Measurements from ENCODE around the gene ELK3.
A peak's percentile ranks its signal among the peaks of the same experiment; 100 is the strongest.

The ELK3 gene

DNA sequence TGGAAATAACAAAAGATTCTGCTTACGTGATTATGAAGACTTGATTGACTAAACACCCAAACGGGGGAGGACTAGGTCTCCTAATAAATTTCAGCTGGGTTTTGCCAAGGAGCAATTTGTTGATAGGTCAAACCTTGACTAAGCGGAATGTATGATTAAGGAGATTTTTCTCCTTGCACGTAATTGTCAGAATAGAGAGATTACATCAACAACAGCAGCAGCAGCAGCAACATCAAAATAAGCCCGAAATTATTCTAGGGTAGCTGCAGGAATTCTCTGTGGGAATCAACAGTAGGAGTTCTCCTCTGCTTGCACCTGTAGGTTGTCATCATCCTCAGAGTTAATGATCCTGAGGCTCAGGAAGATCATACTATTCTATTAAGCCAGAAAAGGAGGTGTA, 10.2 kb downstream of the ELK3 start:
- Histone ChIP-seq H3K36me3 (ENCODE audit: insufficient read depth, low read length) (peaks cover 48% of the 10 kb centered on the region), H3K9me3 (replicated peaks; ENCODE audit: low read length) (no peaks in the 10 kb centered on the region), H3K9ac (ENCODE audit: low read depth, low read length) (no peak overlapping the region), H3K27me3 (ENCODE audit: control insufficient read depth, insufficient read depth, low read length) (no peaks in the 10 kb centered on the region), H3K4me1 (ENCODE audit: control insufficient read depth, insufficient read depth, low read length) (peaks cover 53% of the 10 kb centered on the region), H3K4me2 (ENCODE audit: low read length) (no peak overlapping the region), H3K4me3 (ENCODE audit: low read length) (no peak overlapping the region)

DNA sequence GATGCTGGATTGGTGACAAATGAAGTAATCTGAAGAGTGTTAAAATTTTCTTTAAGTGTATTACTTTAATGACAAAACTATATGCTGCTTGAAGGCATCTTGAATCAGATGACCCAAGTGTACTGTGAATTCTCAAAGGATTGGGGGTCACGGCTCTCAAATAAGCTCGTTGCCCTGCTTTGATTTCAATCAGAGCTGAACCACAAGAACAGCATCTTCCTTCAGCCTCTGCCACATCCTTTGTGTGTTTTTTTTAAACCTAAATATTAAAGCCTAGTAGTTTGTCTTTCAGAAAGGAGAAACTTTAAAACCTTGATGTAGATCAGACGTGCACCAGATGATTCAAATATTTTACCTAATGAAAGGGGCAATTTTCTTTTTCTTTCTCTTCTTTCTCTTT, 11.7 kb downstream of the ELK3 start:
- no peak overlapping the region for H3K9ac ChIP-seq (ENCODE audit: low read depth, low read length)
- no peak overlapping the region for H3K4me3 ChIP-seq (ENCODE audit: low read length)
- H3K4me1 ChIP-seq (ENCODE audit: control insufficient read depth, insufficient read depth, low read length), result peaks cover 53% of the 10 kb centered on the region
- H3K9me3 ChIP-seq (replicated peaks; ENCODE audit: low read length), result no peaks in the 10 kb centered on the region
- H3K36me3 ChIP-seq (ENCODE audit: insufficient read depth, low read length), result peaks cover 54% of the 10 kb centered on the region
- H3K4me2 ChIP-seq (ENCODE audit: low read length), result no peak overlapping the region
- no peaks in the 10 kb centered on the region for H3K27me3 ChIP-seq (ENCODE audit: control insufficient read depth, insufficient read depth, low read length)

DNA sequence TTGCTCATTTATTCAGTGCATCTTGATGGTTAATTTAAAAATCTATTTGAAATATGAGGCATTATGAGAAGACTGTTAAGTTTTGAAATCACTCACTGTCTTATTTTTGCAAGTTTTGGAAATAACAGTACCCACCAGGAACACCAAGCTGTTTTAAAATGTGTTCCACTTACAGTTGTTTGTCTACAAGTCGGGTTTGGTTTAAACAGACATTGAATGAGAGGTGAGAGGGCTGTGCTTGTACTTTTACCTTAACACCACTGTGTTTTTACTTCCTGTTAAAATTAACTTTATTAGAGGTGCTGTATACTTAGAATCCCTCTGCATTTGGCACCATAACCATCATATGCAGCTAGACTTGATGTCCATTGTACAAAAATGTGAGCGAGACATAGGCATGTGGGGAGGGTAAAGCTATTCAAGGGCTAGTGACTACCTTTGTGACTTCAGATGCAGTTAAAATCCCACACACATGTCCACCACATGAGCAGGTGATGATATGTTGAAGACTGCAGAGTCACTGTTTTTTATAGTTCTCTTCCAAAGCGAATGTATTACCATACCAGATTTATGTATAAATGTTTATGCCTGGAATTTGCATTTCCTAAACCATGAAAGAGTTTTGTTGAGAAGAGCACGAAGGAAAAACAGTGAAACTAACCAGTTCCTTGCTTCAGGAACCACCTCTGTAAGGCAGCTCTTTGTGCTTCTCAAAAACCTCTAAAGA, 12.9 kb downstream of the ELK3 start:
- H3K4me3 ChIP-seq (ENCODE audit: low read length), result no peak overlapping the region
- no peaks in the 10 kb centered on the region for H3K27me3 ChIP-seq (ENCODE audit: control insufficient read depth, insufficient read depth, low read length)
- H3K4me2 ChIP-seq (ENCODE audit: low read length), result no peak overlapping the region
- peaks cover 55% of the 10 kb centered on the region for H3K4me1 ChIP-seq (ENCODE audit: control insufficient read depth, insufficient read depth, low read length)
- H3K9ac ChIP-seq (ENCODE audit: low read depth, low read length), result no peak overlapping the region
- no peaks in the 10 kb centered on the region for H3K9me3 ChIP-seq (replicated peaks; ENCODE audit: low read length)
- peaks cover 51% of the 10 kb centered on the region for H3K36me3 ChIP-seq (ENCODE audit: insufficient read depth, low read length)

DNA sequence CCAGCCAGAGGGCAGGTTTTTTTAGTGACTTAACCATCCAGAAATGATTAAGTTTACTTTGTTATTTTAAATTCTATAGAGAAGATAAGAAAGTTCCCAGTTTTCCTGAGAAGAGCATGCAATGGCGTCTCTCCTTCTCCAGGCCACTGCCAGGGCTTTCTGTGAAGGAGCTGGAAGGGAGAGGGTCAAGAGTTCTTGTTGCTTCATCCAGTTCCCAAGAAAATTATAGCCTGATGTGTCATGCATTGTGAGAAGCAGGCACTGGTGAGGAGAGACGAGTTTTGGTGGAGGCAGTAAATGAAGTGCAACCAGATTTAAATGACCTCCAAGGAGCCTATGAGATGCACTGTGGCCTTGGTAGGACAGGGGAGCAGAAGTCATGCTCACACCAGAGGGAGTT, 14.2 kb downstream of the ELK3 start:
- H3K4me3 ChIP-seq (ENCODE audit: low read length), result peak overlapping the region; percentile 33
- peaks cover 53% of the 10 kb centered on the region for H3K36me3 ChIP-seq (ENCODE audit: insufficient read depth, low read length)
- H3K9ac ChIP-seq (ENCODE audit: low read depth, low read length), result peak overlapping the region; percentile 5
- no peaks in the 10 kb centered on the region for H3K27me3 ChIP-seq (ENCODE audit: control insufficient read depth, insufficient read depth, low read length)
- H3K4me1 ChIP-seq (ENCODE audit: control insufficient read depth, insufficient read depth, low read length), result peaks cover 67% of the 10 kb centered on the region
- no peaks in the 10 kb centered on the region for H3K9me3 ChIP-seq (replicated peaks; ENCODE audit: low read length)
- H3K4me2 ChIP-seq (ENCODE audit: low read length), result peak overlapping the region; percentile 57

DNA sequence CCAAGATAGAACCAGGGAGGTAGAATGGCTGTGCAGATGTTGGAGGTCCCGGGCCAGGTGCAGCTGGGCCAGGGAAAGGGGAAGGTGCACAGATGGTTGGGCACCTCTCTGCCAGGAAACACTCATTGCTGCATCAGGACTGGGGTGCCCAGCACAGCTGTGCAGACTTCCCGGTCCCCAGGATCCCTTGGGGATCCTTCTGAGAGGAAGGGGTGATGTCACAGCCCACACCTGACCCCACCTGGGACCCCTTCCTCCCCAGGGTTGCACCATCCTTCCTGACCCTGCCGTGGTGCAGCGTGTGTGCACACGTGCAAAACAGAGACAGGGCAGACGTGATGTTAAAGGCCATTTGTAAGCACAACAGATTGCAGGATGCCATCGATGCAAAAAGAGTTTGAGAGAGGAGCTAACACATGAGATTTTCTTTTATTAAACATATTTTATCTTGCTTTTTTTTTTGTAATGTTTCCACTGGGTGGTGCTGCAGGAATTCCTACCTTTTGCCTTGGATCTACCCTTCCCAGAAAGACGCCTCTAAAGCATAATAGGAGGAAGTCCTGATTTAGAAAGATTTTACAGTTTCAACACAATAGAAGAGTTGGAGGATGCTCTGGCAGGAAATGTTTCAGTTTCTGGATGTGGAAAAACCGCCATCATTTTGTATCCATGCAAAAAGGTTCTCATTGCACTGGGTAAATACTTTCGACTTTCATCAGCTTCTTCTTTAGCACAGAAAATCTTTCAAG, 14.8 kb downstream of the ELK3 start:
- peaks cover 53% of the 10 kb centered on the region for H3K36me3 ChIP-seq (ENCODE audit: insufficient read depth, low read length)
- peak overlapping the region; percentile 57 for H3K4me2 ChIP-seq (ENCODE audit: low read length)
- peak overlapping the region; percentile 33 for H3K4me3 ChIP-seq (ENCODE audit: low read length)
- H3K9ac ChIP-seq (ENCODE audit: low read depth, low read length), result peak overlapping the region; percentile 5
- H3K27me3 ChIP-seq (ENCODE audit: control insufficient read depth, insufficient read depth, low read length), result no peaks in the 10 kb centered on the region
- peaks cover 69% of the 10 kb centered on the region for H3K4me1 ChIP-seq (ENCODE audit: control insufficient read depth, insufficient read depth, low read length)
- no peaks in the 10 kb centered on the region for H3K9me3 ChIP-seq (replicated peaks; ENCODE audit: low read length)

DNA sequence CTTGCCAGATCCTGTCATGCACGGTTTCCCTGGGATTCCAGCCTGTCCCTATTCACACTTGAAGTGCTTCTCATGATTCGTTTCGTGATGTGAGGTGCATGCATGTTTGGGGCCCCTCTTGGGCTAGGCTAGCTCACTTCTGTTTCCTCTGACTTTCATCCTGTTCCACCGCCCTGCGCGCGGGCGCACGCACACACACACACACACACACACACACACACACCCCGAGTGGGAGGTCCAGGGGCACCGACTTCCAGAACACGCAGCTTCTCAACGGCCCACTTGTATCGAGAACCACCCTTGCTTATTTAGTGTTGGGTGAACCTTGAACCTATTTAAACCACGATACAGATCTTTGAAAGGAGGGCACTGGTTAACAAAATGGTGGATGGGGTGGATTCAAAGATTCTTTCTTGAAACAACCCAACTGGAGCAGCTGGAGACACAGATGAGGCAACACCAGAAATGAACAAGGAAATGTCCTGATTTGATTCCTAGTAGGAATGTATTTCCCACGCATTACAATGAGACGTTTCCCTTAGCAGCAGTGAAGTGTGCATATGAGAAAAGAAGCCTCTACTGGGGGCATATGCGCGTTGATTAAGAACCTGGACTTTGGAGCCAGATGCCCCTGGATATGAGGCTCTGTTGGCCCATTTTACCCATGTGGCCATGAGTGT, 16.3 kb downstream of the ELK3 start:
- Histone ChIP-seq H3K4me2 (ENCODE audit: low read length) (no peak overlapping the region), H3K4me1 (ENCODE audit: control insufficient read depth, insufficient read depth, low read length) (peaks cover 73% of the 10 kb centered on the region), H3K9me3 (replicated peaks; ENCODE audit: low read length) (no peaks in the 10 kb centered on the region), H3K27me3 (ENCODE audit: control insufficient read depth, insufficient read depth, low read length) (no peaks in the 10 kb centered on the region), H3K9ac (ENCODE audit: low read depth, low read length) (no peak overlapping the region), H3K4me3 (ENCODE audit: low read length) (no peak overlapping the region), H3K36me3 (ENCODE audit: insufficient read depth, low read length) (peaks cover 41% of the 10 kb centered on the region)

DNA sequence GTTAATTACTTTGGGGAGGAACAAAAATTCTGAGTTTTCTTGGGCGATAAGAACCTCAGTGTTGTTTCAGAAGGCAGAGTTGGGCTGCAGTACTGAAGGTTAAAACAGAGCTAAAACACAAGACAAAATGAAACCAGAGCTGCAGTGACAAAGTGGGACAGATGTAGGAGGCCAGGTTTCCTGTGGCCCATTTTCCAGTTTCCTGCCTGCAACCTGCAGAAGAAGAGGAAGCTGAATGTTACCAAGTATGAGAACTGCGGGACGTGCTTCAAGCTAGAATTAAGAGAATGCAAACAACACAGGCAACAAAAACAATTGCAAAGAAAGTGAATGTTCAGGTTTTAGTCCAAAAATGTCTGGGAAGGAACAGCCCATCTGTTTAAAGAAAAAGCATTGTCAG, 17.8 kb downstream of the ELK3 start:
- no peaks in the 10 kb centered on the region for H3K9me3 ChIP-seq (replicated peaks; ENCODE audit: low read length)
- H3K27me3 ChIP-seq (ENCODE audit: control insufficient read depth, insufficient read depth, low read length), result no peaks in the 10 kb centered on the region
- no peak overlapping the region for H3K4me3 ChIP-seq (ENCODE audit: low read length)
- peak overlapping the region; percentile 52 for H3K9ac ChIP-seq (ENCODE audit: low read depth, low read length)
- peak overlapping the region; percentile 53 for H3K4me2 ChIP-seq (ENCODE audit: low read length)
- peaks cover 69% of the 10 kb centered on the region for H3K4me1 ChIP-seq (ENCODE audit: control insufficient read depth, insufficient read depth, low read length)
- peaks cover 46% of the 10 kb centered on the region for H3K36me3 ChIP-seq (ENCODE audit: insufficient read depth, low read length)

DNA sequence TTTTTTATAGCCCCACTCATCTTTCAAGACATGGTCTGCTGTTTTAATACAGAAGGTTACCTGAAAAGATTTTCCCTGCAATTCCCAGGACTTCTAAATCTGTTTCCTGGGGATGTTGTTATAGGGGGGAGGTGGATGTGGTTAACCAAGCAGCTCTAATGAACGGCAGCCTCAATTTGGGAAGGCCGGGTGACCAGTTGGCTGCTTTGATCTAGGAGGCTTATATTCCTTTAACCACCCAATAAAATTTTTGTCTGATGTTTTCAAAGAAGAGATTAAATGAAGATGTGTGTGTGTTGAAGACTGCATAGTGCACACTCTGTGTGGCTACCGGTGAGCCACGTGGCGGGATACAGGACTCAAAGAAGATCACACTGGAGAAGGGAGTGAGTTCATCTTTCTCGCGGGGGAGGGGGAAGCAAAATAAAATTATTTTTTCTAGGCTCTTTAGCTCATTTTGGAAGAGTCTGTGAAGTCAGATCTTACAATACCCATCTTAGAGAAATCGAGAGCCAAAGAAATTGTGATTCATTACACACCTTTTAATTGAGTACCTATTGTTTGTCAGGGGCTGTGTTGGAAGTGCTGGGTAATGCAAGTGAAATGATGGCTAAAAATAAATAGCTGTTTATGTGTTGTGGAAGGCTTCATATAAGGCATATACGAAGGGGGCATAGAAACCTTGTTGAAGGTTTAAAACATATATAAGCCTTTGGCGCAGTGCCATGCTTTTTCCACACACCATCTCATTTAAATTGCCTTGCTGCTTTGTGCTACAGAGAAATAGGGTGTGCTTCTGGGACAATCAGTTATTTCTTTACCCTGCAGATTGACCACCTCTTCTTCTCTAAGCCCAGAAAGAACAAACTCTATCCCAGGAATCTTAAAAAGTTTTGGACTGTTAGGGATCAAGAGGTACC, 18.5 kb downstream of the ELK3 start:
- peaks cover 62% of the 10 kb centered on the region for H3K4me1 ChIP-seq (ENCODE audit: control insufficient read depth, insufficient read depth, low read length)
- peaks cover 42% of the 10 kb centered on the region for H3K36me3 ChIP-seq (ENCODE audit: insufficient read depth, low read length)
- H3K27me3 ChIP-seq (ENCODE audit: control insufficient read depth, insufficient read depth, low read length), result no peaks in the 10 kb centered on the region
- peak overlapping the region; percentile 6 for H3K9ac ChIP-seq (ENCODE audit: low read depth, low read length)
- no peak overlapping the region for H3K4me3 ChIP-seq (ENCODE audit: low read length)
- H3K4me2 ChIP-seq (ENCODE audit: low read length), result no peak overlapping the region
- no peaks in the 10 kb centered on the region for H3K9me3 ChIP-seq (replicated peaks; ENCODE audit: low read length)

DNA sequence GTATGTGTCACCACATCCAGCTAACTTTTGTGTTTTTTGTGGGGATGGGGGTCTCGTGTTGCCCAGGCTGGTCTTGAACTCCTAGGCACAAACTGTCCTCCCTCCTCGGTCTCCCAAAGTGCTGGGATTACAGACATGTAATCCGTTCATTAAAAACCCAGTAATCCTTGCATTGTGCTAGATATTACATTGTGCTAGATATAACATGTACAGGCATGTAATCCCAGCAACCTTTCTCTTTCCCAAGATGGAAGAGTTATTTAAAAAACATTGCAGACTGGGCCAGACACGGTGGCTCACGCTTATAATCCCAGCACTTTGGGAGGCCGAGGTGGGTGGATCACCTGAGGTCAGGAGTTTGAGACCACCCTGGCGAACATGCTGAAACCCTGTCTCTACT, 19.7 kb downstream of the ELK3 start:
- no peak overlapping the region for H3K4me2 ChIP-seq (ENCODE audit: low read length)
- no peaks in the 10 kb centered on the region for H3K9me3 ChIP-seq (replicated peaks; ENCODE audit: low read length)
- H3K36me3 ChIP-seq (ENCODE audit: insufficient read depth, low read length), result peaks cover 44% of the 10 kb centered on the region
- no peak overlapping the region for H3K4me3 ChIP-seq (ENCODE audit: low read length)
- no peaks in the 10 kb centered on the region for H3K27me3 ChIP-seq (ENCODE audit: control insufficient read depth, insufficient read depth, low read length)
- peaks cover 59% of the 10 kb centered on the region for H3K4me1 ChIP-seq (ENCODE audit: control insufficient read depth, insufficient read depth, low read length)
- H3K9ac ChIP-seq (ENCODE audit: low read depth, low read length), result no peak overlapping the region

DNA sequence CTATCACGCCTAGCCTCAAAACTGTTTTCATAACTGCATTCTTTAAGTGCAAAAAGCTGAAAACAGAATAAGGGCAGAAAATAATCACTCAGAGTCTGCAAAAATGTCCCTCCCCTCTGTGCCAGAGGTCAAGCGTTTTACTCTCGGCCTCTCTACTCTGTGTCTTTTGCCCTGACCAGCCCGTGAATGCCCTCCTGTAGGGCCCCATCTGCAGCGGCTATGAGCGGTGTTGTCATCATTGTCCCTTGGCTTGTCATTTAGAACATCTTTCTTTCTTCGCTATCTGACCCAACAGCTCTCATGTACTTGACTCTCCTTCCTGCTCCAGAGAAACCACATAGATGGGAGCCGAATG, 21.7 kb downstream of the ELK3 start:
- Histone ChIP-seq H3K4me3 (ENCODE audit: low read length) (no peak overlapping the region), H3K27me3 (ENCODE audit: control insufficient read depth, insufficient read depth, low read length) (no peaks in the 10 kb centered on the region), H3K4me2 (ENCODE audit: low read length) (no peak overlapping the region), H3K36me3 (ENCODE audit: insufficient read depth, low read length) (peaks cover 38% of the 10 kb centered on the region), H3K9ac (ENCODE audit: low read depth, low read length) (no peak overlapping the region), H3K9me3 (replicated peaks; ENCODE audit: low read length) (no peaks in the 10 kb centered on the region), H3K4me1 (ENCODE audit: control insufficient read depth, insufficient read depth, low read length) (peaks cover 57% of the 10 kb centered on the region)
